ENCODE data around the gene MCM3AP. TPM values are rescaled to one million over a fixed set of nuclear protein-coding genes. Genes with fewer than 3 reads are reported as not detected.

Gene MCM3AP
- total RNA-seq, 1 donor from 2014 or later, result 72.4 TPM

- H3K27me3 Mint-ChIP-seq (ENCODE audit: insufficient read depth, low read depth), result peaks cover 14% of the 10 kb centered on the region
- Histone ChIP-seq H3K79me2 (ENCODE audit: low read depth) (peaks cover 47% of the 10 kb centered on the region), H3K4me2 (peak within 1 kb of the TSS; percentile 90), H3K27ac (peak within 1 kb of the TSS; percentile 82), H3K36me3 (peaks cover 14% of the 10 kb centered on the region), H4K20me1 (ENCODE audit: low read depth) (no peaks in the 10 kb centered on the region), H3K9ac (peak within 1 kb of the TSS; percentile 9), H3K4me1 (peaks cover 15% of the 10 kb centered on the region), H3K9me3 (ENCODE audit: low read depth) (peaks cover 3% of the 10 kb centered on the region), H3F3A (ENCODE audit: low read depth) (peaks cover 23% of the 10 kb centered on the region), H2AFZ (replicated peaks) (peak within 1 kb of the TSS; percentile 88), H3K4me3 (peak within 1 kb of the TSS; percentile 70), H3K27me3 (no peaks in the 10 kb centered on the region)
- H3K4me1 Mint-ChIP-seq, result peaks cover 39% of the 10 kb centered on the region
- H3K36me3 Mint-ChIP-seq, result peaks cover 54% of the 10 kb centered on the region
- peaks cover 43% of the 10 kb centered on the region for H3K9me3 Mint-ChIP-seq
- DNase-seq (ENCODE audit: low spot score), result peak; percentile 99
- H3K4me3 Mint-ChIP-seq, result peak within 1 kb of the TSS; percentile 92
- peak within 1 kb of the TSS; percentile 98 for H3K27ac Mint-ChIP-seq
- TF ChIP-seq EZH2phosphoT487 (IDR thresholded peaks at IDR 0.05) (no peak), EZH2 (IDR thresholded peaks at IDR 0.05) (no peak), CTCF (IDR thresholded peaks at IDR 0.05) (no peak)
Observed at GRCh38 chr21:46228345-46229051, 56.9 kb downstream of the MCM3AP start, which contains the start of gene LSS. LSS (minus strand) TSS chr21:46228774; CDS start chr21:46228745, 29 bp downstream.

GRCh38 chr21:46227811-46228344 is 57.5 kb downstream of the MCM3AP start:
- H2AFZ ChIP-seq (replicated peaks), result peak overlapping the region; percentile 58
- peaks cover 39% of the 10 kb centered on the region for H3K4me1 Mint-ChIP-seq
- peak overlapping the region; percentile 9 for H3K9ac ChIP-seq
- H4K20me1 ChIP-seq (ENCODE audit: low read depth), result no peaks in the 10 kb centered on the region
- no peak overlapping the region for H3K27ac Mint-ChIP-seq
- H3F3A ChIP-seq (ENCODE audit: low read depth), result peaks cover 23% of the 10 kb centered on the region
- peaks cover 14% of the 10 kb centered on the region for H3K27me3 Mint-ChIP-seq (ENCODE audit: insufficient read depth, low read depth)
- peak overlapping the region; percentile 89 for H3K4me3 Mint-ChIP-seq
- H3K9me3 Mint-ChIP-seq, result peaks cover 39% of the 10 kb centered on the region
- peak overlapping the region; percentile 90 for H3K4me2 ChIP-seq
- H3K9me3 ChIP-seq (ENCODE audit: low read depth), result peaks cover 3% of the 10 kb centered on the region
- H3K36me3 Mint-ChIP-seq, result peaks cover 49% of the 10 kb centered on the region
- H3K27ac ChIP-seq, result peak overlapping the region; percentile 82
- peaks cover 51% of the 10 kb centered on the region for H3K79me2 ChIP-seq (ENCODE audit: low read depth)
- H3K4me1 ChIP-seq, result peaks cover 15% of the 10 kb centered on the region
- TF ChIP-seq EZH2phosphoT487 (IDR thresholded peaks at IDR 0.05), result no peak
- TF ChIP-seq CTCF (IDR thresholded peaks at IDR 0.05), result no peak
- no peak for TF ChIP-seq EZH2 (IDR thresholded peaks at IDR 0.05)
- DNase-seq (ENCODE audit: low spot score), result peak; percentile 42
- peaks cover 9% of the 10 kb centered on the region for H3K36me3 ChIP-seq
- peak overlapping the region; percentile 70 for H3K4me3 ChIP-seq
- H3K27me3 ChIP-seq, result no peaks in the 10 kb centered on the region

- DNase-seq (ENCODE audit: low spot score), result no peak
- peaks cover 3% of the 10 kb centered on the region for H3K9me3 ChIP-seq (ENCODE audit: low read depth)
- Mint-ChIP-seq H3K36me3 (peaks cover 45% of the 10 kb centered on the region), H3K4me3 (peak overlapping the region; percentile 89), H3K4me1 (peaks cover 39% of the 10 kb centered on the region), H3K9me3 (peaks cover 32% of the 10 kb centered on the region), H3K27me3 (ENCODE audit: insufficient read depth, low read depth) (peaks cover 14% of the 10 kb centered on the region), H3K27ac (no peak overlapping the region)
- H3K4me2 ChIP-seq, result peak overlapping the region; percentile 90
- H3K4me3 ChIP-seq, result peak overlapping the region; percentile 70
- TF ChIP-seq EZH2 (IDR thresholded peaks at IDR 0.05) (no peak), EZH2phosphoT487 (IDR thresholded peaks at IDR 0.05) (no peak), CTCF (IDR thresholded peaks at IDR 0.05) (no peak)
- H3K79me2 ChIP-seq (ENCODE audit: low read depth), result peaks cover 57% of the 10 kb centered on the region
- peaks cover 9% of the 10 kb centered on the region for H3K36me3 ChIP-seq
- H3K27ac ChIP-seq, result no peak overlapping the region
- H3K4me1 ChIP-seq, result peaks cover 15% of the 10 kb centered on the region
- H2AFZ ChIP-seq (replicated peaks), result no peak overlapping the region
- H3F3A ChIP-seq (ENCODE audit: low read depth), result peaks cover 23% of the 10 kb centered on the region
- peaks cover 5% of the 10 kb centered on the region for H4K20me1 ChIP-seq (ENCODE audit: low read depth)
- no peaks in the 10 kb centered on the region for H3K27me3 ChIP-seq
- H3K9ac ChIP-seq, result no peak overlapping the region
Observed at GRCh38 chr21:46226920-46227599, 58.4 kb downstream of the MCM3AP start.
